HEK293 (cell line): Measurements from ENCODE around the gene TECTA.

Source experiments
- TCF7L2 ChIP-seq: IDR thresholded peaks from 2 replicates; pipeline ENCODE4 v1.6.1; 2011; ENCODE audit warnings: low read depth, mild to moderate bottlenecking, inconsistent platforms, low read length, moderate library complexity, borderline replicate concordance
- ZNF514 ChIP-seq: fragments of 450-650 bp; formaldehyde crosslinking; IDR thresholded peaks from 2 replicates; pipeline ENCODE4 v1.5.1; 2016; ENCODE audit warnings: missing biosample characterization, missing genetic modification characterization
- ZNF558 ChIP-seq: fragments of 450-650 bp; formaldehyde crosslinking; IDR thresholded peaks from 2 replicates; pipeline ENCODE4 v1.5.1; 2016; ENCODE audit warnings: missing biosample characterization, missing genetic modification characterization
- ZNF777 ChIP-seq: fragments of 450-650 bp; formaldehyde crosslinking; IDR thresholded peaks from 2 replicates; pipeline ENCODE4 v1.5.1; 2017; ENCODE audit warnings: missing biosample characterization, missing genetic modification characterization, borderline replicate concordance
- TF ChIP-seq, protein P1 (sequence below): fragments of 450-650 bp; formaldehyde crosslinking; IDR thresholded peaks from 2 replicates; pipeline ENCODE4 v1.5.1; 2016; ENCODE audit warnings: missing biosample characterization, missing genetic modification characterization

DNA sequence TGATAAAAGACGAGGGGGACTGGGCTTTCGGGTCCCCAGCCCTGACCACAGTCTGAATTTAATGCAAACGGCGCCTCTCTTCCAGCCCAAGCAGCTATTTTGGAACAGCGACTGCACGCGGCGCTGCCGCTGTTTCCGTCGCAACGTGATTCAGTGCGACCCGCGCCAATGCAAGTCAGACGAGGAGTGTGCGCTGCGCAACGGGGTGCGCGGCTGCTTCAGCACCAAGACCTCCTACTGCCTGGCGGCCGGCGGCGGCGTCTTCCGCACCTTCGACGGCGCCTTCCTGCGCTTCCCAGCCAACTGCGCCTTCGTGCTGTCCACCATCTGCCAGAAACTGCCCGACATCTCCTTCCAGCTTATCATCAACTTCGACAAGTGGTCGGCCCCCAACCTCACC, 56.7 kb downstream of the TECTA start:
- TF ChIP-seq, protein P1, sequence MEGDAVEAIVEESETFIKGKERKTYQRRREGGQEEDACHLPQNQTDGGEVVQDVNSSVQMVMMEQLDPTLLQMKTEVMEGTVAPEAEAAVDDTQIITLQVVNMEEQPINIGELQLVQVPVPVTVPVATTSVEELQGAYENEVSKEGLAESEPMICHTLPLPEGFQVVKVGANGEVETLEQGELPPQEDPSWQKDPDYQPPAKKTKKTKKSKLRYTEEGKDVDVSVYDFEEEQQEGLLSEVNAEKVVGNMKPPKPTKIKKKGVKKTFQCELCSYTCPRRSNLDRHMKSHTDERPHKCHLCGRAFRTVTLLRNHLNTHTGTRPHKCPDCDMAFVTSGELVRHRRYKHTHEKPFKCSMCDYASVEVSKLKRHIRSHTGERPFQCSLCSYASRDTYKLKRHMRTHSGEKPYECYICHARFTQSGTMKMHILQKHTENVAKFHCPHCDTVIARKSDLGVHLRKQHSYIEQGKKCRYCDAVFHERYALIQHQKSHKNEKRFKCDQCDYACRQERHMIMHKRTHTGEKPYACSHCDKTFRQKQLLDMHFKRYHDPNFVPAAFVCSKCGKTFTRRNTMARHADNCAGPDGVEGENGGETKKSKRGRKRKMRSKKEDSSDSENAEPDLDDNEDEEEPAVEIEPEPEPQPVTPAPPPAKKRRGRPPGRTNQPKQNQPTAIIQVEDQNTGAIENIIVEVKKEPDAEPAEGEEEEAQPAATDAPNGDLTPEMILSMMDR (tag by site-specific recombination) = no peak
- TF ChIP-seq ZNF514 (no peak), TCF7L2 (no peak), ZNF558 (no peak), ZNF777 (tag by site-specific recombination) (no peak)
